ENCODE data around the gene NOC3L.

DNA sequence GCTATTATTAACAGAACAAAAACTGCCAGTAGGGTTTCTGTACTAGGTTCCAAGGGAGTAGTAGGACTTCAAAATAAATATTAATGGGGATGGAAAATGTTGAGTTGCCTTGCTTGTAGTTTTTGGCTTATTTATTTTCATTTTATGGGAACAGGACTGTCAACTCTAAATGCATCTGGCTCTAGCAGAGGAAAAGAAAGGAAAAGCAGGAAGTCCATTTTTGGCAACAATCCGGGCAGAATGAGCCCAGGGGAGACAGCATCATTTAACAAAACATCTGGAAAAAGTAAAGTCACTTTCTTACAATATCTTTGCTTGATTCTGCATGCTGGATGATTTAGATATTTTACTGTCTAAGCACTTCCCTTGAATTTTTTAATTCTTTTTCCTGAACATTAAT lies 69.4 kb downstream of the NOC3L start:
- TF ChIP-seq, protein P1, sequence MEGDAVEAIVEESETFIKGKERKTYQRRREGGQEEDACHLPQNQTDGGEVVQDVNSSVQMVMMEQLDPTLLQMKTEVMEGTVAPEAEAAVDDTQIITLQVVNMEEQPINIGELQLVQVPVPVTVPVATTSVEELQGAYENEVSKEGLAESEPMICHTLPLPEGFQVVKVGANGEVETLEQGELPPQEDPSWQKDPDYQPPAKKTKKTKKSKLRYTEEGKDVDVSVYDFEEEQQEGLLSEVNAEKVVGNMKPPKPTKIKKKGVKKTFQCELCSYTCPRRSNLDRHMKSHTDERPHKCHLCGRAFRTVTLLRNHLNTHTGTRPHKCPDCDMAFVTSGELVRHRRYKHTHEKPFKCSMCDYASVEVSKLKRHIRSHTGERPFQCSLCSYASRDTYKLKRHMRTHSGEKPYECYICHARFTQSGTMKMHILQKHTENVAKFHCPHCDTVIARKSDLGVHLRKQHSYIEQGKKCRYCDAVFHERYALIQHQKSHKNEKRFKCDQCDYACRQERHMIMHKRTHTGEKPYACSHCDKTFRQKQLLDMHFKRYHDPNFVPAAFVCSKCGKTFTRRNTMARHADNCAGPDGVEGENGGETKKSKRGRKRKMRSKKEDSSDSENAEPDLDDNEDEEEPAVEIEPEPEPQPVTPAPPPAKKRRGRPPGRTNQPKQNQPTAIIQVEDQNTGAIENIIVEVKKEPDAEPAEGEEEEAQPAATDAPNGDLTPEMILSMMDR (IDR thresholded peaks at IDR 0.05; ENCODE audit: insufficient read depth, low read length, poor library complexity, severe bottlenecking) = no peak
- TF ChIP-seq EZH2phosphoT487 (conservative IDR thresholded peaks at IDR 0.05; ENCODE audit: low read length) = no peak

Measured in SU-DHL-6 (cell line).